Smooth muscle cell of the brain vasculature (primary cell): ENCODE results near the gene GASK1A.
"Not testable (repeated sequence)": the region's sequence is repeated elsewhere in the genome, so short reads cannot be mapped to it uniquely, and the experiment has no call there.

Experiments
- DNase-seq: peaks from one replicate; pipeline ENCODE4 v3.0.0-alpha.2; 2012; ENCODE audit warnings: low read depth, low spot score

GASK1A gene

DNA sequence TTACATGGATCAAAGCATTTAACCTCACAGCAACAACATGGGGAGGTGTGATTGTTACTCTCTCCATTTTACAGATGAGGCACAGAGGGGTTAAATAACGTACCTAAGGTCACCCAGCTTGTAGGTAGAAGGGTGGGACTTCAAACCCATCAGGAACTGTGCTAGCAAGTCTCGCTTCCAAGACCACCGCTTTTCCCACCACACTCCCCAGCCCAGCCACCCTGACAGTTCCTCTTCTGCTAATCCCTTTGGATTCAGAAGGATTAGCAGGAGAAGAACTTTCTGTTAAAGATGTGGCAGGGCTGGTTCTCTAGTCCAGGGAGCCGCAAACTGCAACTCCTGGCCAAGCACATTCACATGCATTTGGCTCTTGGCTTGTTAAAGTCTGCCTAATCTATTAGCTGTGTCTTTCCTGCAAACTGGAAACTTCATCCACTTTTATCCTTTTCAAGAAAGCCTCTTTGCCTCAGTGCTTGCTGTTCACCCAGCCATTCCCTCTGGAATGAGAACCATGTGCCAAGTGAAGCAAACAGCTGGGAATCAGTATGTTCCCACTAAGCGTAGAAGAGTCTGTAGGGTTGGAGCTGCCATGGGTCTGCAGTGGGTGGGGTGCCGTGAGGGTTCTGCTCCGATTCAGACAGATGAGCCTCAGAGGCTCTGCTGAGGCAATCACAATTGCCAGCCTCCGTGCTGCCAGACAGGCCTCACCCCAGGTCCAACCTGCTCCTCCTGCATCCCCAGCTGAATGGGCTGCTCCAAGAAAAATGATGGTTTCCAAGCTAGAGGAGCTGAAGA lies 82.2 kb downstream of the GASK1A start:
- no peak for DNase-seq

- no peak for DNase-seq
Observed at GRCh38 chr3:43062040-43062563, 83.0 kb downstream of the GASK1A start.

- DNase-seq = no peak
Observed at GRCh38 chr3:43062564-43063040, 83.5 kb downstream of the GASK1A start.

- DNase-seq = no peak
Observed at GRCh38 chr3:43063114-43063513, 84.0 kb downstream of the GASK1A start.

GRCh38 chr3:43070670-43071069 lies 91.6 kb downstream of the GASK1A start:
- DNase-seq = not testable (repeated sequence)

DNA sequence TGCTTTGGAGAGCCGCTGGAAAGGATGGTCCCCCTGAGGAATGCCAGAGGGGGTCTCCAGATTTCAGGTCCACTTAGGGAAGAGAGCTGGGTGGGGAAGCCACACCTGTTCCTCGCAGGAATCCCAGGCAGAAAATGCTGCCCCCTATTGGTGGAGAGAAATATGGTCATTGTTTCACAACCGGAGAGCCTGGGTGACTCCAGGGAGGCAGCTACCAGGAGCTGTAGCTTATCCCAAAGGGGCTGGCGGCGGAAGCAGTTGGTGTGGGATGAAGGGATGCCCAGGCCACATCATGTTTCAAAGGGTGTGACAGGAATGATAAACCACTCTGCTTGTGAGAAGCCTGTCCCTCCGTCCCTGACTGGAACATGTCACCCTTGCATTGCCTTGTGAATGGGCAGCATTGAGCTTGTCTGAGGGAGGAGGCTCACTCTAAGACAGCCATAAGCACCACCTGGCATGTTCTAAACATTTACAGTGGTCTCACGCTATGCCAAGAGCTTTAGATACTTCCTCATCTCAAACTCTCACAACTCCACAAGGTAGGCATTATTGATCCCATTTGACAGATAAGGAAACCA lies 92.3 kb downstream of the GASK1A start:
- DNase-seq = no peak

DNA sequence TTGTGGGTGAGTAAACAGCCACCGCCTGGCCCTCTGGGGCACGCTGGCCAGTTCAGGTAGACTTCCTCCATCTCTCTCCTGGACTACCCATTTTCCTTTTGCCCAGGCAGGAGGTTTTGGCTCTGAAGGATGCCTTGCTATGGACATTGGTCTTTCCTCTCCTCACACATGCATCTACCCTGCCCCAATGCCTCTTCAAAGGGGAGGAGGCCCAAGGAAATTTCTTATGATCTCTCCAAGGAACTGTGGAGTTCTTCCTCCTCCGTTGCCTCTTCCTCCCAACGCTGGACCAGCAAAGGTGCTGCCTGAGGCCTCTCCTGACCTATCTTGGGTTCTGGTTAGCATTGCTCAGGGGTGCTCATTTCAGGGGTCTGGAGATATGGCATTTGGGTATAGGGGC lies 93.2 kb downstream of the GASK1A start:
- DNase-seq = no peak

- DNase-seq = no peak
Observed at GRCh38 chr3:43073116-43073835, 94.2 kb downstream of the GASK1A start.

GRCh38 chr3:43073836-43074220 lies 94.7 kb downstream of the GASK1A start:
- no peak for DNase-seq

GRCh38 chr3:43074482-43074881 lies 95.4 kb downstream of the GASK1A start:
- DNase-seq = no peak

DNA sequence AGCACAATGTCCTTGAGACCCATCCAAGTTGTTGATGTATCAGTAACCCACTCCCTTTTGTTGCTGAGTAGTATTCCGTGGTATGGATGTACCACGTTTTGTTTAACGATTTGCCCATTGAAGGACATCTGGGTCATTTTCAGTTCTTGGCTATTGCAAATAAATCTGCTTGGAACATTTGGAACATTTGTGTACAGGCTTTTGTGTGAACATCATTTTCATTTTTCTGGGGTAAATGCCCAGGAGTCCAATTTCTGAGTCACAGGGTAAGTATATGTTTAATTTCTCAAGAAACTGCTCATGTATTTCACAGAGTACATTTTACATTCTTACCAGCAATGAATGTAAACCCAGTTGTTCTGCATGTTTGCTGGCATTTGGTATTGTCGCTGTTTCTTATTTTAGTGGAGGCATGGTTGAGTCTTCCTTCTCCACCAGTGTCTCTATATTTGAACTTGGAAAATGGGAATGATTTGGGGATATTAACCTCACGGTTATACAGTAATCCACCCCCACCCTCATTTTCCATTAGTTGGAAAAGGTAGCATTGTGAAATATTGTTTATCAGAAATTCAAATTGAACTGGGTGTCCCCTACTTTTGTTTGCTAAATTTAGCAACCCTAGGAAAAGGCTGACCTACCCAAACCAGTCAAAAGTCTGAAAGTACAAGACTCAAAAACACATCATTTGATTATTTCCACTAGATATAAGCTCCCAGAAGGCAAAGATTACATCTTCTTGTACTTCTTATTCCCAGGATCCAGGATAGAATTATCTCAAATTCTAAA lies 96.0 kb downstream of the GASK1A start:
- DNase-seq = no peak

DNA sequence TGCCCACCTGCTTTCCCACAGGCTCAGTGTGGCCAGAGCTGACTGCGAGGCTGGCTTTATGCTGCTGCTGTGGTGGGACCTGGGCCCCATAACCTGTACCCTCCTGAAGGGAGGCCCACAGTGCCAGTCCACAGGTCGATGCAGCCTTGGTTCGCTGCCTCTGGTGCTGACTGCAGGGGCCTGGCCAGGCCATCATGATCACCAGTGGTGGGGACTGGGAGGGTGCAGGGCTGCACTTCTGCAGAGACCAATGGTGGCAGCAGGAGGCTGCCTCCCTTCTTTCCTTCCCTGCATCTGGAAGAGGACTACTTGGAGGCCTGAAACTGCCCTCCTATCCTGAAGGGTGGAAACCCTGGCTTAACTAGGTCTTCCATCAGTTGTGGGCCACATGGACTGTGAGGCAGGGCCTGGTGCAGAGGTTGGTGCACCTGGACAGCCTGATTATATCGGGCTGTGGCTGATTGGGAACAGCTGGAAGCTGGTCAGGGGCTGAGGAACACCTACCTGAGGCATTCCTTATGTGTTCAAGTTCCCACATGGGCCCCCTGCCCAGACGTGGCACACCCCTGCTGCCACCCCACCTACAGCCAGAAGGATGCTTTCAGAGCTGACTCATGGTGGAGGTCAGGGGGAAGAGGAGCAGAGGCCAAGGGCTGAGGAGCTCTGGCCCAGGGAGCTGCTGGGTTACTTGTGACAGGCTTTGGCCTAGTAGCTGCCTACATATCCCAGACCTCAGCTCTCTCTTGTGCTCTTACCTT lies 97.0 kb downstream of the GASK1A start:
- DNase-seq = no peak

GRCh38 chr3:43076857-43077256 lies 97.7 kb downstream of the GASK1A start:
- DNase-seq = no peak

DNA sequence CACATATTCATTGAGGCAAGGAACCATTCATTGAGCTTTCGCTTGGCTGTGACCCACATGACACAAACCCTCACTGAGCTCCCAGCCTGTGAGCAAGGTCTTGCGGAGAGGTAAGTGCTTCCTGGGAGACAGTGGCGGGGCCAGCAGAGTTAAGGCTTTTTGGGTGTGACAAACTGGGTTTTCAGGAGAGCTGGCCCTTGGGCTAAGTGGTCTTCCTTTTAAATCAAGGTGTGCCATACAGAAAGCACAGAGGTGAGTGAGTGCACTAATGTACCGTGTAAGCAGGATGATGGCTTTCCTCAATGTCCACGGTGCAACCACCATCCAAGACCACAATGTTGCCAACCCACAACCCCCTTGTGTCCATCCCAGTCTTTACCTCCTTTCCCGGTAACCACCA lies 98.2 kb downstream of the GASK1A start:
- DNase-seq = no peak

- no peak for DNase-seq
Observed at GRCh38 chr3:43077707-43078106, 98.6 kb downstream of the GASK1A start.

DNA sequence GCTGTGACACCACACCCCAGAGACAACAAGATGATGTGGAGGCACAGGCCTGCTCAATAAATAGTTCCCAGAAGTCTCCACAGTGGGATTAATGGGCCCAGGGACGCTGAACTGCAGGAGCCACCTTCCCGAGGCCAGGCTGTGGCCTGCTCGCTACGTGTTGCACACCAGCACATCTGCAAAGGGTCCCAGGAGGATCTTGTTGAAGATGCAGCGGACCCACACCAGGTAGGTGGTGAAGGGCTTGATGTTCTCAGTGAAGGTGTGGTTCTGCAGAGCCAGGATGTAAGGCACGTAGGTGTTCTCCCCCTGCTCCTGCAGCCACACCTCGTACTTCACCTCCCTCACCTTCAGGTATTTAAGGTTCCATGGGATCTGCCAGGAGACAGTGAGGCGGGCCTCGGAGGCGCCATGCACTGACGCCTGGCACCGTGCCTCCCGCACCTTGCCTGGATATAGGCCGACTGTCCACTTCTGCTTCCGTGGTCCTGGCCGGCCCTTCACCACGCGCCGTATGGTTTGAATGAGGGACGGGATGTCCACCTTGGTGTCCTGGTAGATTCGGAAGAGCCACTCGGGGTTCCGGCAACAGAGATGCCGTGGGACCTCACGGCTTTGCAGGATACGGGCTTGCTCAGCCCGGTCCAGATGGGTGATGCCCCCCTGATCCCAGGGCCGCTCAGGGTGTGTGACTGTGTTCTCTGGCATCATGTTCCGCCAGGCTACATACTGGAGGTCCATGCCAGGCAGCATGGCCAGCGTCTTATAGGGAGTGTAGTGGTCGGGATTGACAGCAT lies 100.6 kb downstream of the GASK1A start:
- DNase-seq = no peak

GRCh38 chr3:43080726-43081568 lies 101.8 kb downstream of the GASK1A start:
- DNase-seq = no peak

DNA sequence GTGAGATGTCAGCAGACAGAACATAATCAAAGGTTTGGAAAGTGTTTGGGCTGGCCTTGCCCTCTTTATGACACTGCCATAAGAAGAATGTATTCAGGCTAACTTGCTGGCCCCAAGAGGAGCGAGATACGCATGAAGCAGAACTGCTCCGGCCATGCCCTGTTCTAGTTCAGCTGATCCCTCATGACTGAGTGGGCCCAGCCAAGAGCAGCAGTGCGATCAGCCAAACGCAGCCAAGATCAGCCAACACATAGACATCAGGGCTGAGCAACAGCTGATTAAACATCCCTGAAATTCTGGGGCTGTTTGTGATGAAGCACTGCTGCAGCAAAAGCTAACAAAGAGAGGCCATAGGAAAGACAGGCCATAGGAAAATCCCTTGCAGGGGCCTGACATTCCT lies 102.7 kb downstream of the GASK1A start:
- no peak for DNase-seq

GRCh38 chr3:43082457-43082856 lies 103.3 kb downstream of the GASK1A start:
- DNase-seq = no peak
